GM11168 (cell line): ENCODE data around the gene SLC1A7.
"Not testable (repeated sequence)": the region's sequence is repeated elsewhere in the genome, so short reads cannot be mapped to it uniquely, and the experiment has no call there.

Experiments
- in situ Hi-C: fragments of 300-500 bp; cut with MboI; formaldehyde crosslinking; loops from one replicate; pipeline ENCODE4 v1.12.0; 2022; ENCODE audit warnings: low sequenced_read_pairs; ENCODE audit not compliant: unreplicated experiment

SLC1A7 gene

DNA sequence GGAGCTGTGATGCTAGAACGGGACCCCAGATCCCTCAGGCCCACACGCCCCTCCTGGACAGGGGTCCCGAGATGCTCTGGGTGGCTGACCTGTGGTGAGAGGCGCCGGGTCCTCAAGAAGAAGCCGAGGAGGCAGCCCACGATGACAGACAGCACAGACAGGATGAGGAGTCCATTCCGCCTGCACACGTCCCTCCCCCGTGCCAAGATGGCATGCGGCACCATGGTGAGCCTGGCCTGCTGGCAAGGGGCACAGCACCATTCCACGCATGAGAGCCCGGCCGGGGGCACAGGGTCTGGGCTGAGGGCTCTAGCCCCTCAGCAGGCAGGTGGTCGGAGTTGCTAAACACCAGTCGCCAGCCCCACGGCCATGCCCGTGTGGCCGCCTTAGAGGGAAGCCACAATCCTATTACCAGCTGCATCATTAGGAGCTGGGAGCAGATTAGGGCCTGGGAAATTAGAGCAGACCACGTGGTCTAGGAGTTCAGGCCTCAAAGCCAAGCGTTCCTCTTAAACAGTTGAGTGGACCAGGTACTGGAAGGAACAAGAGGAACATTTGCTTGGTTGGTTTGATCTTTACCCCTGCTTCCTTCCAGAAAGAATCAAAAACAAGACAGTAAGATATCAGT is at the start of gene SLC1A7:
TSS of gene SLC1A7 (minus strand) at position 413 of the 628 bp plus-strand sequence. CDS start at position 224, 189 bp downstream.
- in situ Hi-C loops = no loop called here

DNA sequence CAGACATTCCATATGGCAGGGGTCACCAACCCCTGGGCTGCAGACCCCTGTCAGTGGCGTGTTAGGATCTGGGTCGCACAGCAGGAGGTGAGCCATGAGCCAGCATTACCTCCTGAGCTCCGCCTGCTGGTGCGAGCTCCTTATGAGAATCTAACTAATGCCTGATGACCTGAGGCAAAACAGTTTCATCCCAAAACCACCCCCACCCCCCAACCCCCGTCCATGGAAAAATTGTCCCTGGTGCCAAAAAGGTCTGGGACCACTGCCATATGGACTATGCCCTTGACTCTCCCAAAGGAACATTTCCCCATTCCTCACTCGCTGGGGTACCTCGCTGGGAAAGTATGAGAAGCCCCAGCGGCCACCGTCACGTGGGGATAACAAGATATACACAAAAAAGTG is 47.8 kb upstream of the SLC1A7 start:
- in situ Hi-C loops = no loop called here

DNA sequence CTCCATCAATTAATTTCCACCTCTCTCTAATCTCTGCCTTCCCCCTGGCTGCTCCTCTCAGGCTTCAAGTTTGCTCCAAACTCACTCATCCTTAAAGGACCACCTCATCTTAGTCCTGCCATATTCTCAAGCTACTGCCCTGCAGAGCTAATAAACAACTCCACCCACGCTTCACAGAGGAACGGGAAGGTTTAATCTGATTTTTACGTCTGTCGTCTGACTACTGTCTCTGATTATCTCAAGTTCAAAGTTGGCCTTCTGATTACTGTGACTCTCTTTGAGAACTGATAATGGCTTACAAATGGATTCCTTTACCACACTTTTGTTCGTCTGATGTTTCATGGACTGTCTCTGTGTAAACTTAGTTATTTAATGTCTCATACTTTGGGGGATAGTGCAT is 46.6 kb upstream of the SLC1A7 start:
- in situ Hi-C loops = no loop called here

DNA sequence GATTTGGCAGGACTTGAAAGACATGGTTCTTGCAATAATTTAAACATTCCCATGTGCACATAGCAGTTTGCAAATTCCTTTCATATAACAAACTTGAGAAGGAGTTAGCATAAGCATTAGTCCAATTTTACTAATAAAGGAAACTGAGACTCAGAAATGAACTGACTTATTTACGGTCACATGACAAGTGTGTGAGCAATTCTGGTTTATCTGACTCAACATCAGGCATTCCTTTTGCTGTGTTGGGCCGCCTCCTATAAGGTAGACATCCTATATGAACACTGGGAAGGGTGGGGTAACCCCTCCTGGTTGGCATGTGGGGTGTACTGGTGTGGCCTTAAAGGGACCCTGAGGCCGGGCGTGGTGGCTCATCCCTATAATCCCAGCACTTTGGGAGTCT is 45.7 kb upstream of the SLC1A7 start:
- in situ Hi-C loops = no loop called here

DNA sequence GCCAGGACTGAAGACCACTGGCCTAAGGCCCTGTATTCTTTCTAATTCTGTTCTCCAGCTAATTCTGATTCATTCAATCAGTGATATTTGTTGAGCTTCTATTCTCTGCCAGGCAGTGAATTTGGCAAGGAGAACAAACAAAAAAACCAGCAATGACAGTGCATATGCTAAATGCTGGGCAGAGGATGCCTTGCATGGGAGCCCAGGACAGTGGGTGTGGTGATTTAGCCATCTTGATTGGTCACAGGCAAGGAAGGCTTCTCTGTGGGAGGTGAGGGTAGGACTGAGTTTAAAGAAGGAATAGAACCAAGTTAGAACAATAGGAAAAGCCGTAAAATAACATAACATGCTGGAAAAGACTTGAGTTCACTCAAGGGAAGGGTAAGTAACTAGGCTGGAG is 45.0 kb upstream of the SLC1A7 start:
- in situ Hi-C loops = no loop called here

DNA sequence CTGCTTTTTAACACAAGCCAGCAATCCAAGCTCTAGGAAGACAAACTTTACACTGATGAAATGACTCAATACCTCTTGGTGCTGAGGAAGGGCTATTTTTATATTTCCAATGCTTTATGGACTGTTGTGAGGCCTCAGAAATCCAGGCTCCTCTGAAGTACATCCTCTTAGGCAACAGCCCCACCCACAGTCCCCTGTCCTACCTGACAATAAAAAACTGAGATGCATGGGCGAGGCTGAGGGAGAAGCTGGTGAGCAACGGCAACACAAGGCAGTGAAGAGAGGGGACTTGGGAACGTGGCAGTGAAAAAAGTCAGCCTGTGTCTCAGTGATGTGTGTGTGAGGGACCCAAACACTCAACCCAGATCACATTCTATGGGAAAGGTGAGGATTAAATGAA is 44.1 kb upstream of the SLC1A7 start:
- in situ Hi-C loops = no loop called here

DNA sequence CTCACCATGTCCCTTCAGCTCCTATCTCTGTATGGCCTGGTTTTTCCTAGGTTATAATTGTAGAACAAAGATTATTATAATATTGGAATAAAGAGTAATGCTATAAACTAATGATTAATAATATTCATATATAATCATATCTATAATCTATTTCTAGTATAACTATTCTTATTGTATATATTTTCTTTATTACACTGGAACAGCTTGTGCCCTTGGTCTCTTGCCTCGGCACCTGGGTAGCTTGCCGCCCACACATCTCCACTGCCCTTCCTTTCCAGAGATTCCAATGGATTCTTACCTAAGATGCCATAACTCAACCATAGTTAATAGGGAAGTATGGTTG is 43.5 kb upstream of the SLC1A7 start:
- in situ Hi-C loops = not testable (repeated sequence)

DNA sequence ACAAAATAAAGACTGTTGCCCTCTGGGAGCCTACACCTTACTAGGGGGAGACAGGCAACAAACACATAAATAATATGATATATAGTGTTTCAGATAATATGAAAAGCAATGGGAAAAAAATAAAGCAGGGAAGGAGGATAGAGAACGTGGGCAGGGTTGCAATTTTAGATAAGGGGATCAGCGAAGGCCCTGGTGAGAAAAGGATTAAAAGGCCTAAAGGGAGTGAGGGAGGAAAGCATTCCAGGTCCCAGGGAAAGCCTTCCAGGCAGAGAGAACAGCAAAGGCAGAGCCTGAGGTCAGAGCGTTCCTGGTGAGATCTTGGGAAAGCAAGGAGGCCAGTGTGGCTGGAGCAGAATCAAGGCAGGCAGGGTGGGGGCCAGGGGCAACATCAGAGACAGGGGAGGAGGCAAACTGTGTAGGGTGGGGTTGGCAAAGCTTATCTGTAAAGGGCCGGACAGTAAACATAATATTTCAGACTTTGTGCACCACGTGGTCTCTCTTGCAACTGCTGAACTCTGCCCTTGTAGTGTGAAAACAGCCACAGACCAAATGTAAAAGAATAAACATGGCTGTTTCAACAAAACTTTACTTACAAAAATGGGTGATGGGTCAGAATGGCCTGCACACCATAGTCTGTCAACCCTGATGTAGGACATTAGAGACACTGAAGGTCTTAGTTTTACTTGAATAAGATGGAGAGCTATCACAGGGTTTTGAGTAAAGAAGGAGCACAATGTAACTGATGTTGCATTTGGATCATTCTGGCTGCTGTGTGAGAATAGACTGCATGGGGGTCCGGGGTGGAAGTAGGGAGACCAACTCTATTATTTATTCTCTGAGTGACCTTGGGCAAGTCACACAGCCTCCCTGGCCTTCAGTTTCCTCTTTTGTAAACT is 40.9 kb upstream of the SLC1A7 start:
- in situ Hi-C loops = no loop called here

DNA sequence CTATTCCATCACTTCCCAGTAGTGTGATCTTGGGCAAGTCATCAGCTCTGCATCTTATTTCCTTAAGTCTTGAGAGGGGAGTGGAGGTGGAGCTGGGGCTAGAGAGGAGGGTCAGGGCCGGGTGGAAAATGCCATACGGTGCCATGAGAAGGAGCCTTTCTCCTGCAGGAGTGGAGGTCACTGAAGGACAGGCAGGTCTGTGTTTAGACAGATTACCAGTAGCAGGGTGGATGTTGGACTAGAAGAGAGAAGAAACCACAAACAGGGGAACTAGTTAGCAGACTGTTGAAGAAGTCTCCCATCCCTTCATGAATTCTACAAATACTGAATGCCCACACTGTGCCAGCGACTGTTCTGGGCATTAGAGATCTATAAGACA is 40.3 kb upstream of the SLC1A7 start:
- in situ Hi-C loops = no loop called here

DNA sequence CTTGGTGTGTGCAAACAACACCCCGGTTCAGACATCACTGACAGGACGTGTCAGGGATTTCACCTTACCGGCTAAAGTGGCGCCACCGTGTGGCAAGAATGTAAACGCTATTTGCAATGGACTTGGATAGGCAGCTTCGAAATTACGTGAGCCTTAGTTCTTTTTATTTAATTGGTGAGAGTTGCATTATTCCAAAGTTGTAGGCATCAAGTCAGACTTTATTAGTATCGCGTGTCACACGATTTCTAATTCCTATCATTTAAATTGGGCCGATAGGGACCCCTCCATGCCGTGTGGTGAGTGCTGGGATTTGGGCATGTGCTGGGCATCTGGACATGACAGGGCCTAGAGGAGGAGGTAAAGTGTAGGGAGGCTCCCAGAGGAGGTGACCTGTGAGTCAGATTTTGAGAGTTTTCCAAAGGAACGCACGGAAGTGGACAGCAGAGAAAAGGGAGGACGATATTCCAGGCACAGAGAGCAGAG is 39.7 kb upstream of the SLC1A7 start:
- in situ Hi-C loops = no loop called here

DNA sequence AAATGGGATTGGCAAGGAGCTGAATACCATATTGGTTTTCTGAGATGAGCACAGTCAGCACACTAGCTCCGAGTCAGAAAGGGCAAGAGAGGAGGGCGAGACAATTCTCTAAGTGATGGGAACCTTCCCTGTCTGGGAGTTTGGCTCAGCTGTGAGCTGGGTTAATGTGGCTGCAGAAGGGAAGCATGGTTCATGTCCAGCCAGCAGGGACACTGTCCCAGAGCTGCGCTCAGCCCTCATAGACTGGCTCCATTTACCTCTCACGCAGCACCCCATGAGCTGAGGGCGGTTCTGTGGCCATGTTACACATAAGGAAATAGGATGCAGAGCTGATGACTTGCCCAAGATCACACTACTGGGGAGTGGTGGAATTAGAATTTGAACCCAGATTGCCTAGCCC is 38.5 kb upstream of the SLC1A7 start:
- in situ Hi-C loops = no loop called here

DNA sequence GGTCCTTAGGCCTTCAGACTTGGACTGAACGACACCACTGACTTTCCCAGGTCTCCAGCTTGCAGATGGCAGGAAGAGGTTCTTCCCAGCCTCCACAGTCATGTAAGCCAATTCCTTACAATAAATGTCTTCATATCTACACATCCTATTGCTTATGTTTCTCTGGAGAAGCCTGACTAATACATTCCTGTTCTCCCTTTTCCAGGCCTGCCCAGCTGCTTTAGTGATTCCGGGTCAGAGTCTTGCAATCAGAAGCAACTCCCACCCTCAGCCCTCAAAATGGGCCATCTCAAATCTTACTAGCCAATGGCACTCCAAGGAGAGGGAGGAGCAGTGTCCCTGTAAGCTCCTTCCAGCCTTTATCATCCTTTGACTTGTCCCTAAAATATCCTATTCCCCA is 37.8 kb upstream of the SLC1A7 start:
- in situ Hi-C loops = no loop called here

DNA sequence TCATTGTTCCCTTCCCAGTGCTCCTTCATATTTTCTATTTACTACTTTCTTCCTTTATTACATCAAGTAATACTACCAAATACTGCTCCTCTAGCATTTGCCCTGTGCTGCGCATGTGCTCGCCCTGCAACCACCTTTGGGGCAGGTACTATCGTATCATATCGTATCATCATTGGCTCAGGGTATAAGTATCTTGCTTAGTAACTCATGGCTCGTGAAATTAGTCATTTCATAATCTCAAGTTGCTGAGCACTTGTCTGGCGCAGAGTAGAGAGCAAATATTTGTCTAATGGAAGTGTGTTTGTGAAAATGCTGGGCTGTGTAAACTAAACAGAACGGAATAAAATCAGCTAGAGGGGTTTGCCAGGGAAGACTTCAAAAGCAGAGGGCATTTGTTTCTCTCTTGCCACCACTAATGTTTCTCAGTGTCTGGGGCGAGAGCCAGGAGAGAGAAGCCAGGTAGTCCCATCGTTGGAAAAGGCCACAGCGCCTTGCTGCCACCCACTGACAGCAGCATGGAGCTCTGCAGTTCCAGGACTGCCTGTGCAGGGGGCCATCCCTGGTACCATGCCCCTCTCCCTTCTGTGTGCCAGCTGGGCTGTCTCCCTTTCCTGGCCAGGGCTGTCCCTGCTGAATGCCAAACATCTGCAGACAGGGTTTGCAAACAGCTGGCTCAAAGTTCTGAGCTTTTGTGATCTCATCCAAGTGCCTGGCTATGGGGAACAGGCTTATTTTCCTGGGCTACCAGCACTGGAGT is 34.2 kb upstream of the SLC1A7 start:
- in situ Hi-C loops = no loop called here

DNA sequence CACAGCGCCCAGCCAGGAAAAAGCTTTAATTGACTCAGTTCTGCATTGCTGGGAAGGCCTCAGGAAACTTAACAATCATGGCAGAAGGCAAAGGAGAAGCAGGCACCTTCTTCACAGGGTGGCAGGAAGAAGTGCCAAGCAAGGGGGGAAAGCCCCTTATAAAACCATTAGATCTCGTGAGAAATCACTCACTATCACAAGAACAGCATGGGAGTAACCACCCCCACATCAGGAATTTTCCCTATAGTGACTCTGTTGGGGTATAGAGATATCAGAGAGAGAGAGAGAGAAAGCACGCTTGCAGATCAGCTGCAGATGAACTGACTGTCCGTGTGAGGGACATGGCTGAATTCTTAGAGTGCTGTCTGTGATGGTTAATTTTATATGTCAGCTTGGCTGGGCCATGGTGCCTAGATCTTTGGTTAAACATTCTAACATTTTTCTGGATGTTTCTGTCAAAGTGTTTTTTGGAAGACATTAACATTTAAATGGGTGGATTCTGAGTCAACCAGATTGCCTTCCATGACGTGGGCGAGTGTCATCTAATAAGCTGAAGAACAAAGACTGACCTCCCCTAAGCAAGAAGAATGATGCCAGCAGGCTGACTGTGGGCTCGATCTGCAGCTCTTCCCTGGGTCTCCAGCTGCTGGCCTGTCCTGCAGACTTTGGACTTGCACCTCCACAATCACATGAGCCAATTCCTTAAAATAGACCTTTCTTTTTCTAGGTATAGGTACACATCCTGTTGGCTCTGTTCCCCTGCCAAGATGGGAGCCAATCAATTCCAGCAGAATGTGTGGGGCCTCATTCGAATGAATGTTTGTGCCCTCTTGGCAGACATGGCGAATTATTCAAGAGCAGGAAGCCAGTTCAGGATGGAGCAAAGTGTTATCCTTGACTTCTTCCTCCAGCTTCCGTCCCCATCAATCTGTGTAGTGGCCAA is 32.8 kb upstream of the SLC1A7 start:
- in situ Hi-C loops = no loop called here

DNA sequence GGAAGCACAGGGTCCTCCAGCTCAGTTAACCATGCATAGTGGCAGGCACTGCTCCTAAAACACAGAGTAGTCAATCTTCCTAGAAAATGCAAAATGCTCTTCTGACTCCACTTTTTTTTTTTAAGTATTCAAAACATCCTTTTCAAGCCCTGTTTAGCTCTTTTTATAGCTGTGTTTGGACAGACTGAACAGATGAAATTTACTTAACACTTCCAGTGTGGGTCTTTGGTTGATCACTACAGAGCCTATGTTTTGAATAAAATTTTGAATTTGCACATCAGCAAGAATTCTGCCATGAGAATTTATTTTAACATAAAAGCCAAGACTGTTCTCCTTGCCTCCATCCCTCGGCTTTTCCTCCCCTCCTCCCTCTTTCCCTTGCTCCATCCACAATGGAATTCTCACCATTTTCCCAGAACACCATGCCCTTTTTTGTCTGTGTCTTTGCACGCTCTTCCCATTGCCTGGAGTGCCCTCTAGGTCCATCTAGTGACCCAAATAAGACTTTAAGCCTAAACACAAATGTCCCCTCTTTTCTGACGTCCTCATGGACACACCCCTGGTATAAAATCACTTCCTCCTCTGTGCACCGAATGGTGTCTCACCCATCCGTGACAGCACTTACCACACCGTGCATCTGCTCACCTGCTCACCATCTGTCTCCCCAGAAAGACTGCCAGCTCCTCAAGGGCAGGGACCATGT is 30.1 kb upstream of the SLC1A7 start:
- in situ Hi-C loops = no loop called here

DNA sequence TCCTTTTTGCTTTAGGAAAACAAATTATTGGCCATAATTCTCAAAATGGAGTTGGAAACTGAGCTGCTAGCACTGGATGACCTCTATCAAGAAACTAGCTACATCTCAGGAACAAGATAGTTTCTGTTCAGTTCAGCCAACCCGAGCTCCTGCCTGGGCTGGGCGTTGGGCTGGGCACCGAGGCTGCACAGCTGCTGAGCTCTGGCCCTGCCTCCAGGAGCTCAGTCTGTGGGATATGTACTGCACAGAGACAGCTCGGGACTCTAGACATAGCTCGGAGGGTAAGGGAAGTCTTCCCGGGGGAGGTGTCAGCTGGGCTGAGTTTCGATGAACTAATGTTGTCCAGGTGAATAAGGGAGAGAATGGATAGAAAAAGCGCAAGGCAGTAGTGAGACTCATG is 24.5 kb upstream of the SLC1A7 start:
- in situ Hi-C loops = no loop called here

DNA sequence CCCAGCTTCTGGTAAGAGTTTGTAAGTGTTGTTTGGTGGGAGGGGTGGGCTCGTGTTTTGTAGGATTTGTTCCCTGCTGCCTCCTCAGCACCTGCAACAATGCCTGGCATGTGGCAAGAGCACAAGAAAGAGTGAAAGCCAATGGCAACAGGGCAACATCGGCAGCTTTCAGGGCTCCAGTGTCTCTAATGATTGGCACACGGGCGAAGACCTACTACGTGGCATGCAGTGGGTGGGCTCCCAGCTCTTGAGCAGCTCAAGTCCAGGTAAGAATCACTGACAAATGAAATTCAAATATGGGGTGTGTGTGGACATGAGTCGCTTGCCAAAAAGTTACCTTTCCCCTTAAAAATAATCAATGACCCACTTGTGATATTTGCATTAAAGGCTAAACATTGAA is 23.9 kb upstream of the SLC1A7 start:
- in situ Hi-C loops = no loop called here

DNA sequence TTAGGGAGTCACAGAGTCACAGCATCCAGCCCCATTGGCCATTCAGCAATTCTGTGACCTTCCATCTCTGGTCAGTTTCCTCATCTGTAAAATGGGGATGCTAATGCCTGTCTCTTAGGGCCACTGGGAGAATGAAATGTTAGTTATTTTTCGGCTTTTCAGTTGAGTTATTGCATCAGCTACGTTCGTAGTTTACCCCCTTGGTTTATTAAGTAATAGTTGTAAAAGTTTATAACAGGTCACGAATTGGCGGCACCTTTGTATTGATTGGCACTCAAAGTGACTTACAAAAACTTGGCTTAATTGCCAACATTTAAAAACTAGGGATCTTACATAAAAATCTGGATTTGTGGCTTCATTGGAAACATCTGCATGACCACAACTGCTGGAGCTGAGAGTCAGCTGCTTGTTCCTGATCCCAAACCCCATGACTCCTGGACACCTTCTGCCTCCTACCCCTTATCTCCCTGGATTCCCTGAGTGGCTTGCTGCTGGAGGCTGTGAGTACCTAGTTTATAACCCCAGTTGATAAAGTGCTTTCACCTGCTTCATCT is 23.0 kb upstream of the SLC1A7 start:
- in situ Hi-C loops = no loop called here

DNA sequence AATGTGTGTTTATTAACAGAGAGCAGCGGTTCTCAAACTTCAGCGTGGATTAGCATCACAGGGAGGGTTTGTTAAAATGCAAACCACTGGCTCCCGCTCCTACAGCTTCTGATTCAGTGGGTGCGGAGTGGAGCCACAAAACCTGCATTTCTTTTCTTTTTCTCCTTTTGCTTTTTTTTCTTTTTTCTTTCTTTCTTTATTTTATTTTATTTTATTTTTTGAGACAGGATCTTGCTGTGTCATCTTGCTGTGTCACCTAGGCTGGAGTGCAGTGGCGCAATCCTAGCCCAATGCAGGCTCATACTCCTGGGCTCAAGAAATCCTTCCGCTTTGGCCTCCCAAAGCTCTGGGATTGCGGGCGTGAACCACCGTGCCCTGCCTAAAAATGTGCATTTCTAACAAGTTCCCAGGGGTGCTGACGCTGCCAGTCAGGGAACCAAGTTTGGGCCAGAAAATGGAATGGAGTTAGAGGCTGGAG is 20.9 kb upstream of the SLC1A7 start:
- in situ Hi-C loops = no loop called here
